Amniotic epithelial cell (primary cell): ENCODE measurements around the gene ISY1.

Source experiments
- DNase-seq: peaks from one replicate; pipeline ENCODE4 v3.0.0-alpha.2; 2010; ENCODE audit warnings: low read depth

The ISY1 gene

GRCh38 chr3:129087138-129087702 lies 73.6 kb downstream of the ISY1 start:
- DNase-seq, result no peak

GRCh38 chr3:129085818-129086217 lies 75.0 kb downstream of the ISY1 start:
- no peak for DNase-seq

DNA sequence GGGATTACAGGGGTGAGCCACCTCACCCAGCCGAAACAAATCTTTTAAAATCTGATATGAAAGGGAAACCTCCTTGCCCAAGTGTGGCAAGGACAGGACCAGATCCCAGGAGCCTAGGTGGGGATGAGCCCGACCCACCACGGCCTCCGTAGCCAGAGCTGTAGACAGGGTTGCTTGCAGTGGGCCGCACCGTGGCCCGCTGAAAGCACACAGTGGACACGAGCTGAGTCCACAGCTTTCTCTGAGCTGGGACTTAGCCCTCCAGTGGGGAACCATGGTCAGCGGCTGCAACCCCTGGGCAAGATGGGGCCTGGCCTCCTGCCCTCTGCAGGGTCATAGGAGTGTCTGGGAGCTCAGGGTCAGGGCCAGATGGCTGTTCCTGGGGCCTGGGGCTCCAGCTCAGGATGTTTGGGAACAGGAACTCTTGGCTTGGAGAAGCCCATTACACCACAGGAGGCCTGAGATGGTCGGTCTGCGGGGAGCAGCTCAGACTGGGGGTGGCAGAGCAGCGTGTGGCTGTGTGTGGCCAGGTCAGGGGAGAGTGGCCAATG lies 75.6 kb downstream of the ISY1 start:
- DNase-seq, result no peak

GRCh38 chr3:129084501-129084900 lies 76.4 kb downstream of the ISY1 start:
- no peak for DNase-seq

GRCh38 chr3:129082026-129082425 lies 78.8 kb downstream of the ISY1 start:
- DNase-seq, result no peak

DNA sequence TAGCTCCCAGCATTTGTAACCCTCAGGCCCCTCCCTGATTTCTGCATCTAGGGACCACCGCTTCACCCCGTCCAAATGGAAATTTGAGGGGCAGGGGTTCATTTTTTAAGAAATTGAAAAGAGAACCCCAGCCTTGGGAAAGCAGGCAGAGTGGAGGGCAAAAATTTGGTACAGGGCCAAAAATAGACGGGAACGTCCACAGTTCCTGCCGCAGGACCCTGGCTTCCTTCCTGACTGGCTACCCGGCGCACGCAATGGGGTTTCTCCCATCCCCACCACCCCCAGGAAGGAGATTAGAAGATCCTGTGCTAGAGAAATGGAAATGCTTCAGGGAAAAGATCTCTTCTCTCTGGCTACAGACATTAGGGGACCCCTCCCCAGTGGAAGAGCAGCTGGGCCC lies 79.4 kb downstream of the ISY1 start:
- no peak for DNase-seq

GRCh38 chr3:129078510-129078909 lies 82.4 kb downstream of the ISY1 start:
- peak; percentile 24 for DNase-seq
